ENCODE results near the gene KIN. TPM values are rescaled to one million over a fixed set of nuclear protein-coding genes. Genes with fewer than 3 reads are reported as not detected.

KIN gene
- total RNA-seq, 6 experiments from 2014 or later = 2.3 to 4.3 (median 3.4) TPM

DNA sequence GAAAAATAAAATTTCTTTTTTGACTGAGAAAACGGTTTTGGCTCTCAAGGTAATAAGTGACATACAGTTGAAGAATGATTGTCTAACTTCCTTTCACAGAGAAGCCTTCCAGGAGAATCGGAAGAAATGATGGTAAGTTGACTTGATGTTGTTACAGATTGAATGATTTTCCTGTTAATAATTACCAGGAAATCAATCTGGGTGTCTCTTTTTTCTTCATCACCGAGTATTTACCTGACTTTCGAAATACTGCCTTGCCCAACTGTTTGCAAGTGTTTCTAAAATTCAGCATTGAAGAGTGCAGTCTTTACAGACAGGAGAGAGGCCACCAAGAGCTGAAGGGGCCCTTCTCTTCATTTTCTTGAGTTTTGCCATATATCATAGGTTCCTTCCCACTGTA, 80.7 kb downstream of the KIN start:
- 22% methylated on average over 4 of the region's 4 CpGs for WGBS (ENCODE audit: insufficient coverage, low coverage, low lambda C conversion rate, missing lambda C conversion rate)
- Histone ChIP-seq H3K4me3 (peak overlapping the region in 2 of 3 donors; percentile 53 to 62), H3K36me3 (peaks cover 0 to 15% (median 5%) of the 10 kb centered on the region in 4 donors), H3K27ac (peak overlapping the region; percentile 54 to 87 (median 55)), H3K9me3 (no peaks in the 10 kb centered on the region), H3K27me3 (no peaks in the 10 kb centered on the region), H3K4me1 (peaks cover 0 to 48% (median 6%) of the 10 kb centered on the region in 4 donors)
- peak in 1 of 3 donors; percentile 60 for DNase-seq
- intact Hi-C loops (cut with DNase I) = no loop called here
- peak; percentile 53 to 73 (median 59) for ATAC-seq
- no peak for TF ChIP-seq POLR2A (IDR thresholded peaks at IDR 0.05)
- TF ChIP-seq, protein P1, sequence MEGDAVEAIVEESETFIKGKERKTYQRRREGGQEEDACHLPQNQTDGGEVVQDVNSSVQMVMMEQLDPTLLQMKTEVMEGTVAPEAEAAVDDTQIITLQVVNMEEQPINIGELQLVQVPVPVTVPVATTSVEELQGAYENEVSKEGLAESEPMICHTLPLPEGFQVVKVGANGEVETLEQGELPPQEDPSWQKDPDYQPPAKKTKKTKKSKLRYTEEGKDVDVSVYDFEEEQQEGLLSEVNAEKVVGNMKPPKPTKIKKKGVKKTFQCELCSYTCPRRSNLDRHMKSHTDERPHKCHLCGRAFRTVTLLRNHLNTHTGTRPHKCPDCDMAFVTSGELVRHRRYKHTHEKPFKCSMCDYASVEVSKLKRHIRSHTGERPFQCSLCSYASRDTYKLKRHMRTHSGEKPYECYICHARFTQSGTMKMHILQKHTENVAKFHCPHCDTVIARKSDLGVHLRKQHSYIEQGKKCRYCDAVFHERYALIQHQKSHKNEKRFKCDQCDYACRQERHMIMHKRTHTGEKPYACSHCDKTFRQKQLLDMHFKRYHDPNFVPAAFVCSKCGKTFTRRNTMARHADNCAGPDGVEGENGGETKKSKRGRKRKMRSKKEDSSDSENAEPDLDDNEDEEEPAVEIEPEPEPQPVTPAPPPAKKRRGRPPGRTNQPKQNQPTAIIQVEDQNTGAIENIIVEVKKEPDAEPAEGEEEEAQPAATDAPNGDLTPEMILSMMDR (IDR thresholded peaks at IDR 0.05) = no peak

DNA sequence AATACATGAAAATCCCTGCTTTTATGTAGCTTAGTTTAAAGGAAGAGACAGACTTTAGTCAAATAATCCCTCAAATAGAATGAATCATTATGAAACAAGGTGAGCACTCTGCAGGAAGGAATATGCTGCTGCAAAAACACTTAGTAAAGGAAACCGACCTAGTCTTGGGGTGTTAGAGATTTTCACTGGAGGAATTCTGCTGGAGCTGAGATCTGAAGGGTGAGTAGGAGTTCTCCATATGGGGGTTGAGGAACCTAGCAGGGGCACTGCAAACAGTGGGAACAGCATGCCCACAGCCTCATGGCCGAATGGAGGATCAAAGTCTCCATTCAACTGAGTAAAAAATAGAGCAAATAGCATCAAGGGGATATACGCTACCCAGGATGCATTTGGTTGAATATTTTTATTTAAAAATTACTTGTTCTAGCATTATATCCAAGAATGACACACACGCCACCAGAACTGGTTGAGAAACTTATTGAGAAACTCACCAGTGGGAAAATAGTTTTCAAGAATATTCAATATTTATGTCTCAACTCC, 81.2 kb downstream of the KIN start:
- intact Hi-C loops (cut with DNase I) = no loop called here
- 19% methylated on average over 4 of the region's 4 CpGs for WGBS (ENCODE audit: insufficient coverage, low coverage, low lambda C conversion rate, missing lambda C conversion rate)
- Histone ChIP-seq H3K27ac (peak overlapping the region; percentile 35 to 87 (median 55)), H3K36me3 (peaks cover 0 to 10% (median 3%) of the 10 kb centered on the region in 4 donors), H3K27me3 (no peaks in the 10 kb centered on the region), H3K4me1 (peaks cover 0 to 53% (median 8%) of the 10 kb centered on the region in 4 donors), H3K9me3 (no peaks in the 10 kb centered on the region), H3K4me3 (peak overlapping the region in 2 of 3 donors; percentile 53 to 62)
- TF ChIP-seq, protein P1 (IDR thresholded peaks at IDR 0.05) = no peak
- no peak for TF ChIP-seq POLR2A (IDR thresholded peaks at IDR 0.05)
- ATAC-seq (peak; percentile 10 to 19 (median 11)), DNase-seq (no peak)

DNA sequence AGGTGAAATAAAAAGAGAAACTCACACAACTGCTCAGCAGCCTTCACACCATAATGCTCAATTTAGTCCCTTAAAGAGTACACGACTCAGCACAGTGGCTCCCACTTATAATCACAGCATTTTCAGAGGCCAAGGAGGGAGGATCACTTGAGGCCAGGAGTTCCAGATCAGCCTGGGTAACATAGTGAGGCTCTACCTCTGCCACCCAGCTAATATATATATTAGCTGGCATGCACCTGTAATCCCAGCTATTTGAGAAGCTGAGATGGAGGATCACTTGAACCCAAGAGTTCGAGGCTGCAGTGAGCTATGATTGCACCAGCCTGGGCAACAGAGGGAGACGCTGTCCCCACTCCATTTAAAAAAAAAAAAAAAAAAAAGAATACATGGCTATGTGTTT, 82.5 kb downstream of the KIN start:
- Histone ChIP-seq H3K27me3 (no peaks in the 10 kb centered on the region), H3K4me3 (peak overlapping the region; percentile 36 to 62 (median 53)), H3K9me3 (no peaks in the 10 kb centered on the region), H3K27ac (peak overlapping the region; percentile 51 to 87 (median 61)), H3K36me3 (peaks cover 0 to 5% (median 0%) of the 10 kb centered on the region in 4 donors), H3K4me1 (peaks cover 0 to 61% (median 11%) of the 10 kb centered on the region in 4 donors)
- no peak for TF ChIP-seq POLR2A (IDR thresholded peaks at IDR 0.05)
- TF ChIP-seq, protein P1 (IDR thresholded peaks at IDR 0.05) = no peak
- DNase-seq (no peak), ATAC-seq (no peak)
- intact Hi-C loops (cut with DNase I) = no loop called here
- WGBS (ENCODE audit: insufficient coverage, low coverage, low lambda C conversion rate, missing lambda C conversion rate) = 20% methylated on average over 3 of the region's 3 CpGs

DNA sequence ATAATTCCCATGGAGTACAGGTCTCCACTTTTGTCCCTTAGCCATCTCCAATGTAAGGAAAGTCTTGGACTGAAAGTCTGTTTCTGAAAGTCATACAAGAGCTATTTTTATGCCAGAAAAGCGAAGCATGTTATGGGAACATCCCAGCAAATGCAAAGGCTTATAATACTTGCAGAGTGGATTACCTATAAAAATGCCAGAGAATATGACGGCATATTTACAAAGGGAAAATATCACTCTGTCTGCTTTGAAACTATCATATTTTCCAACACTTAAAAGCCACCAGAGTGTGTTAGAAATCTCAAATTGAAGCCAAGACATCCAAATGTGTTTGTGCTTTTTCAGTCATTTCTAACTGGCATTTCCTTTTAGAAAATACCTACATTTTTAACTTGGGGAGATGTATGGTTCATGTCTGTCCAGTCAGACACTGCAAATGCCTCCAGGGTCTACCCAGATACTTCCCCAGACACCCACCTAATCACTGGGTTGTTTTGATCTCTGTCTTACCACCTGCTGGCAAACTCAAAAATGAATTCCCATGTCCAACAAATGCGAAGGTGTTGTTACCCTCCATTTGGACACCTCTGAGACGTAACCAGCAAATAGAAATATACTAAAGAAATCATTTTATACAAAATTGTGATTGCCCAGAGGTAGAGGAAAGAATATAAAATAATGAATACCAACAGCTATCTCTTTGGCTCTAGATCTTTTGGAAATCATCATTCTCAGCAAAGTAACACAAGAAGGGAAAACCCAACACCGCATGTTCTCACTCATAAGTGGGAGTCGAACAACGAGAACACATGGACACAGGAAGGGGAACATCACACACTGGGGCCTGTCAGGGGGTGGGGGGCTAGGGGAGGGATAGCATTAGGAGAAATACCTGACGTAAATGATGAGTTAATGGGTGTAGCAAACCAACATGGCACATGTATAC, 83.4 kb downstream of the KIN start:
- Histone ChIP-seq H3K27ac (peak overlapping the region; percentile 51 to 87 (median 61)), H3K9me3 (no peaks in the 10 kb centered on the region), H3K4me3 (peak overlapping the region; percentile 36 to 62 (median 53)), H3K4me1 (peaks cover 0 to 61% (median 15%) of the 10 kb centered on the region in 4 donors), H3K27me3 (no peaks in the 10 kb centered on the region), H3K36me3 (peaks cover 0 to 2% (median 0%) of the 10 kb centered on the region in 4 donors)
- intact Hi-C loops (cut with DNase I) = no loop called here
- WGBS (ENCODE audit: insufficient coverage, low coverage, low lambda C conversion rate, missing lambda C conversion rate) = 23% methylated on average over 8 of the region's 8 CpGs
- DNase-seq (no peak), ATAC-seq (no peak)
- TF ChIP-seq POLR2A (IDR thresholded peaks at IDR 0.05) = no peak
- TF ChIP-seq, protein P1 (IDR thresholded peaks at IDR 0.05) = no peak

All from right lobe of liver (tissue), 6 donors.